HG03342 (cell line): ENCODE measurements around the gene MEOX2.

Experiments
- ATAC-seq: cut with Tn5 transposase; IDR thresholded peaks from one replicate; pipeline ENCODE4 v1.9.1; 2021; ENCODE audit warnings: mild to moderate bottlenecking, moderate library complexity; ENCODE audit not compliant: unreplicated experiment

Gene MEOX2

GRCh38 chr7:15681631-15682030 lies 4.9 kb downstream of the MEOX2 start:
- no peak for ATAC-seq

DNA sequence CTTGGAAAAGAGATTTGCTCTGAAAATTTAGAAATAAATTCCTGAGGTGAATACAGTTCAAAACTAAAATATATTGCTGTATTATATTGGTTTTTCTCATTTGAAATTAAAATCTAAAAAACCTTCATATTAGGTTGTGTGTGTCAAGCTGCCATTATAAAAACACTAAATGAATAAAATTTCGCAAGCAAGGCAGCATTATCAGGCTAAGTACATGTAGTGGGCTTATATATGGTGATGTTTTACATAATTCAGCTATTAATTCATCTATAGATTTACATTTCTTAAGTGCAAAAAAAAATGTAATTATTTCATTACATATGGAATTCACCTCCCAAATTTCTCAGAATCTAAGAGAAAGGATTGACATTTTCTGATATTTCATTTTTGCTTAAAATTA lies 5.3 kb downstream of the MEOX2 start:
- no peak for ATAC-seq

- ATAC-seq = no peak
Observed at GRCh38 chr7:15680446-15680845, 6.0 kb downstream of the MEOX2 start.

DNA sequence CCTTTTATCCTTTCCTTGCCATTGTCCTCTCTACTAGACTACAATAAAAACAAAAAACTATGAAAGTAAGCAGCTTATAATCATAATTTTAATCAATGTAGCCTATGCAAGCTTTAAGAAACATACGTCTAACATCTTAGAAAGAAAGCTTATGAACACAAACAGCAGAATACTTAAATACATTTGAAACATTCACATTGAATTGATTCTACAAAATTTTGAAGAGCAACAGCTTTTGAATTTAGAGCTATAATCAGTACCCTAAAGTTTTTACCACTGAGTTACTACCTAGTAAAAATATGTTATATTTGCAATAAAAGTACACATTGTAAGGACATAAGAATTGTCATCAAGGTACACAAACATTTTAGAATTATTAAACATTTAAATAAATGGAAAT lies 7.2 kb downstream of the MEOX2 start:
- no peak for ATAC-seq

- no peak for ATAC-seq
Observed at GRCh38 chr7:15678653-15679052, 7.8 kb downstream of the MEOX2 start.

DNA sequence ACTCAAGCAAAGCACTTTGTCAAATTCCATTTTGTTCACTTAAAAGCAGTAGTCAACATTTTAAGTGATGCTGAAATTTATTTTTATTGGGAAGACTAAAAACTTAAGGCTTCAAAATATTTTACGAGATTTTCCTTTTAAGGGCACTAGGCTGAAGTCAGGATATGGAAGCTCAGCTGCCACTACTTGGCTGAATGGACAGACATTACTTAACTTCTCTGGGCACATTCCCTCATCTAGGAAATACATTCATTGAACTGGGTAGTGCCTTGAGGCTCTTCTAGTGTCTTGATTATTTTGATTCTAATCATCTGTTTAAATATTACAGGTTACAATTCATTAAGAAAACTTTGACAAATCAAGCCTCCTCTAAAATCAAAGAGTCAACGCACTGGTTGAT lies 11.1 kb downstream of the MEOX2 start:
- ATAC-seq = no peak

DNA sequence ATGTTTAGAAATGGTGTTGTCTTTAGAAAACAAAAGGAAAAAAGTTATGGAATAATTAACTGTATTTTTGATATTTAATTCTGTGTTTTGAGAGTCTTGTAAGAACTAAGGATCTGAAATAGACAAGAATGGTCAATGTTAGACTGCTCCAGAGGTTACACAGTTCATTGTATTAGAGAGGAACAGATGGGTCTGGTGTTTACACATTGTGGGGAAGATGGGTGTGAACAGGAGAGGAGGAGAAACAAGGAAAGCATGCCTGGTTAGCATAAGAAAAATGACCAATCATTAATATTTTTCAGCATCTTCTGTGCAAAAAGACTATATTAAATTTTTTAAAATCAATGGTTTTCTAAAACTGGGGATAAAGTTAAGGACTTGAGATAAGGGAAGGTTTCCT lies 11.9 kb downstream of the MEOX2 start:
- no peak for ATAC-seq

DNA sequence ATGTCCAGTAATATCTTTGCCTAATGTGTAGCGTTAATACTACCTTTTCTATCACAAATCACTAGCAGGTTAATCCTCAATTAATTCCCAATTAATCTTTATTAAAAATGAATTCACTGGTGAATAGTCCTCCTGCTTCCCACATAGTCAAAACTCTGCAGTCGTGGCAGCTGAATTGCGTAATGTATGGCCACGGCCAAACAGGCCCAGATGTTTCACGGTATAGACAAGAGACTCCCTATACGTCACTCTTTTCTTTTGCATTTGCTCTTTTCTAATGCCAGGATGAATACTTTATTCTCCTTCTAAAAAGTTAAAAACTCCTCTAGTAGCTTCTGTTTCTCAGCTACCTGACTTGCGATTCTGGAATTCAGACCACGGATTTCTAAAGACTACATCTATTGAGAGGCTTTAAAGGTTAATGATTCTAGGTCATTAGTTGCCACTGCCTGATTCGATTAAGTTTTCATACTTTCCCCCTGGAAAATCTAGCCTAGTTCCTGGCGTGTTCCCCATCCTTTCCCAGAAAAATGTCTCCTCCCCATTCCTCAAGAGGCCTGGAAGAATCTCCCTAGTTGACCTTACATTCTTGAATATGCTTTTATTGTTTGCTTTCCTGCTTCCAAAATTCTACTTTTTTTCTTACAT lies 16.9 kb downstream of the MEOX2 start:
- no peak for ATAC-seq

GRCh38 chr7:15667991-15668390 lies 18.5 kb downstream of the MEOX2 start:
- ATAC-seq = no peak

- no peak for ATAC-seq
Observed at GRCh38 chr7:15662451-15662850, 24.0 kb downstream of the MEOX2 start.

DNA sequence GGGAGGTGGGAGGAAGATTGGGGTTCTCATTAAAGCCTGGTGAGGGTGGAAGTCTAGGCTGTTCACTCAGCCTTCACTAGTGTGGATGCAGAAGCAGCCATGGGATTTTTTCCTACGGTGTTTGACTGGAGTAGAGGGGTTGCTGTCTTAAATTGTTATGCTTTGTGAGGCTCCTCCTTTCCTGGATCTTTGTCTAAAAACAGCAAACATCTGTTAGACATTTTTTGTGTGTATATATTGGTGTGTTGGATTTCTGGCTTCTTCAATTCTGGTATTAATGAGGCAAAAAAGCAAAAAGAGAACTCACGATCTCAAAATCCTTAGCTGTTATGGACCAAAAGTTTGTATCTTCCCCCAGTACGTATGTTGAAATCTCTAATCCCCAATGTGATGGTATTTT lies 28.2 kb downstream of the MEOX2 start:
- no peak for ATAC-seq

GRCh38 chr7:15652776-15653290 lies 33.6 kb downstream of the MEOX2 start:
- ATAC-seq = no peak

- no peak for ATAC-seq
Observed at GRCh38 chr7:15651693-15652092, 34.8 kb downstream of the MEOX2 start.

GRCh38 chr7:15650787-15651186 lies 35.7 kb downstream of the MEOX2 start:
- ATAC-seq = no peak

DNA sequence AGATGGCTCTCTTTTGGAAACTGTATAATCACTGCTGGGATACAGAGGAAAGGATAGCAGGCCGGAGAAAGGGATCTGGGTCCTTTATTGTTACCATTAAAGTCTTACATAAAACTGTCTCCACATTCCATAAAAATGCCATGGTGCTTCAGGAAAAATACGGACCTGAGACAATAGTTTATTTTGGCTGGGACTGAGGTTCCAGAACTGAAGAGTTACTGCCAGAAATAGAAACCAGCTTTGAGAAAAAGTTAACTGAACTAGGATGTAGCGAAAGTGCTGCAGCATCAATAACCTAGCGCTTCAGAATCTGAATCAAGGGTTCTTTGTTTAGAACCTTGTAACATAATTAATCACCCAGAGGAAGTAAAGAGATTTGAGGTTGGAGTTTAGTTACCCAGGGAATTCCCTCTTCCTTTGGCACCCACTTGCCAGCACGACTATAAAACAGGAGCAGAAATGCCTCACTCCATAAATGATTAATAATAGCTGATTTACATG lies 38.0 kb downstream of the MEOX2 start:
- ATAC-seq = no peak

- ATAC-seq = no peak
Observed at GRCh38 chr7:15647309-15647708, 39.2 kb downstream of the MEOX2 start.

DNA sequence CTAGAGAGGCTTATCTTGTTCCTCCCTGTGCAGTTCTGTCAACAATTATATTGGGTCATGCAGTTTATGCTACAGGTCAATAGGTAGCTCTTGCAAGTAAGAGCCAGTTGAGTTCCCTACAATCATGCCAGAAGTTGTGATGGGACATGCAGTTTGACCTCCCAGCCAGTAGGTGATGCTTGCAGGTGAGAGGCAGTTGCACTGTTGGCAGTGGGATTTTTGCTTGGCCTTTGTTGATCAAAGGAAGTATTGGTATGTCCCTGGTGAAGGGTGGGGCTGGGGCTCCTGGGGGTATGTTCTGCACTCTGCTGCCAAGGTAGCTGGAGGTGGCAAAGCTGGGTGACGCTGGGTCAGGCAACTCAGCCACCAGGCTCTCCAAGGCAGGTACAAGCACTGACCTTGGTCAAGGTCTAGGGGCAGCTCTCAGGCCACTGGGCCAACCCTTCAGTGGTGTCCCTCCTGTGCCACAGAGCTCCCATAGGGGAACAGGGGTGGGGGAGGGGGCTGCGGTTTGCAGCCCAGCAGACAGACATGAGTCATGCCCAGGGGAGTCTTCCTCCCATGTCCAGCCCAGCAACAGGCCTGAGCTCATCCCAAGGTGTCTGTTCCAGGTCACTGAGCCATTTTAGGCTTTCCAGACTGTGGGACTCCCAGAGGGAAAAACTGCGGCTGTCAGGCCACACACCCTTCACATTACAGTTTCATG lies 43.3 kb downstream of the MEOX2 start:
- no peak for ATAC-seq

GRCh38 chr7:15628876-15629275 lies 57.6 kb downstream of the MEOX2 start:
- ATAC-seq = no peak

- no peak for ATAC-seq
Observed at GRCh38 chr7:15626041-15626440, 60.4 kb downstream of the MEOX2 start.

DNA sequence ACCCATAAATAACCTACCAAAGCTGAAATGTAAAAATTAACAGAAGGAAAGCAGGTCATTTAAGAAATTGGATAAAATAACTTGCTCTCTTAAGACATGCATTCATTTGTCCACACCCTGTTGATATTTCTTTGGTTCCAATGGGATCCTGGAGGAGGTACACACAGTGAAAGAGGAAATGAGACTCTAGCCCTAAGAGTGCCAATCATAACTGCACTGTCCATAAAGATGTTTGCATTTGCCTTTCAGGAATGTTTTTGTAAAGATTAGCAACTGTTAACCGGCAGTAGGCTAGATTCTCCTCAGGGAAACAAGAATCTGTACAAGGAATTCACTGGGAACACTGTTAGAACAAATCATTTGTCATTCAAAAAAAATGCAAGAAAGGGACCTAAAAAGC lies 61.0 kb downstream of the MEOX2 start:
- no peak for ATAC-seq

- no peak for ATAC-seq
Observed at GRCh38 chr7:15621468-15621867, 65.0 kb downstream of the MEOX2 start.

GRCh38 chr7:15620491-15621185 lies 65.8 kb downstream of the MEOX2 start:
- ATAC-seq = no peak
